Measurements from ENCODE around the gene LYL1. TPM values are rescaled to one million over a fixed set of nuclear protein-coding genes. Genes with fewer than 3 reads are reported as not detected.

Gene LYL1
- total and polyA plus RNA-seq, 9 of the 15 experiments (the other 6 are each of a cell fraction or from before 2014, with no cell fraction given): 1.3 to 266 (median 34.0) TPM

DNA sequence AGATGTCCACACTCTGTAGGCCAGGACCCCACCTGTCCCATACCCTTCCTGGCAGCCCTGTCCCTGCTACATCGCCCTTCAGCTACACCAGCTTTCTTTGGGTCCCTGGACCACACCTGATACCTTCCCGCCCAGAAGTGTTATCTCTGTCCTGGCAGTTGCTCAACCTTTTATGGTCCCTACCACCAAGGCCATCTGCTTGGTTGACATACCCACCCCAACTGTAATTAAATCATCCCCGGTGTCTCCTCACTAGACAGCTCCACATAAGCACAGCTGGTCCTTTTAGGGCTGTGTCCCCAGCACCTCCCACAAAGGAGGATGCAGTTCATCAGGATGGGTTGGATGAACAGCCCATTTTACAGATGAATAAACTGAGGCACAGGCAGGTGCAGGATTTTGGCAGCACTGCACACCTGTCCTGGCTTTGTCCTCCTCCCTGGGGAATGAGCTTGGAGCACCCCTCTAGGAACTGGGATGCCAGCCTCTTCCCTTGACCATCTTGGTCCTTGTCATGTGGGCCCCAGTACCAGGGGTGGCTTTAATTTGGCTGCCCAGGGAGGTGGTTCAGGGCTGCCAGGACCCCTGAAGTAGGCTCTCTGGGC lies 28.3 kb upstream of the LYL1 start (continued):
- no peak for TF ChIP-seq E2F8 (IDR thresholded peaks at IDR 0.05; ENCODE audit: low read depth, partially characterized antibody)
- no peak for TF ChIP-seq CC2D1A (IDR thresholded peaks at IDR 0.05)
- TF ChIP-seq CBFA2T2 (conservative IDR thresholded peaks at IDR 0.05): no peak
- TF ChIP-seq FOXP4 (CRISPR knock-in tag; IDR thresholded peaks at IDR 0.05; ENCODE audit: borderline replicate concordance): 0 out of 2 replicates have a peak, but pooled peaks have one; percentile 20
- TF ChIP-seq ATF1 (CRISPR knock-in tag; IDR thresholded peaks at IDR 0.05): no peak
- TF ChIP-seq ATF1 (tag; IDR thresholded peaks at IDR 0.05): no peak
- TF ChIP-seq GABPA (tag; conservative IDR thresholded peaks at IDR 0.05; ENCODE audit: low read depth): no peak
- TF ChIP-seq ZNF778 (CRISPR knock-in tag; IDR thresholded peaks at IDR 0.05): no peak
- TF ChIP-seq, protein P1, sequence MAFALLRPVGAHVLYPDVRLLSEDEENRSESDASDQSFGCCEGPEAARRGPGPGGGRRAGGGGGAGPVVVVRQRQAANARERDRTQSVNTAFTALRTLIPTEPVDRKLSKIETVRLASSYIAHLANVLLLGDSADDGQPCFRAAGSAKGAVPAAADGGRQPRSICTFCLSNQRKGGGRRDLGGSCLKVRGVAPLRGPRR (CRISPR knock-in tag; IDR thresholded peaks at IDR 0.05): no peak
- no peak for TF ChIP-seq MXI1 (IDR thresholded peaks at IDR 0.05; ENCODE audit: low read depth, low read length)
- TF ChIP-seq SMARCA5 (IDR thresholded peaks at IDR 0.05): no peak
- no peak for TF ChIP-seq HDAC8 (tag; IDR thresholded peaks at IDR 0.05)
- TF ChIP-seq HDAC2 (IDR thresholded peaks at IDR 0.05): peak; percentile 55; the same call in 1 of the 2 replicates
- no peak for TF ChIP-seq ZNF324 (CRISPR knock-in tag; IDR thresholded peaks at IDR 0.05)
- TF ChIP-seq PTBP1 (IDR thresholded peaks at IDR 0.05; ENCODE audit: low read depth, low read length): 0 out of 2 replicates have a peak, but pooled peaks have one; percentile 54
- TF ChIP-seq ZNF436 (CRISPR knock-in tag; IDR thresholded peaks at IDR 0.05): no peak
- no peak for TF ChIP-seq ETS2 (tag; IDR thresholded peaks at IDR 0.05; ENCODE audit: borderline replicate concordance, poor library complexity, severe bottlenecking)
- no peak for TF ChIP-seq RERE (CRISPR knock-in tag; IDR thresholded peaks at IDR 0.05; ENCODE audit: borderline replicate concordance)
- TF ChIP-seq BACH1 (tag; IDR thresholded peaks at IDR 0.05): no peak

Data from K562 (cell line).